GM12892 (cell line): ENCODE results near the gene KIAA0586.

Source experiments
- POLR2A ChIP-seq: IDR thresholded peaks from 2 replicates; pipeline ENCODE4 v1.6.1; 2011; ENCODE audit warnings: low read depth, low read length, control low read depth
- TAF1 ChIP-seq: IDR thresholded peaks from 2 replicates; pipeline ENCODE4 v1.6.1; 2011; ENCODE audit warnings: low read depth, mild to moderate bottlenecking, control low read depth, low read length, borderline replicate concordance

DNA sequence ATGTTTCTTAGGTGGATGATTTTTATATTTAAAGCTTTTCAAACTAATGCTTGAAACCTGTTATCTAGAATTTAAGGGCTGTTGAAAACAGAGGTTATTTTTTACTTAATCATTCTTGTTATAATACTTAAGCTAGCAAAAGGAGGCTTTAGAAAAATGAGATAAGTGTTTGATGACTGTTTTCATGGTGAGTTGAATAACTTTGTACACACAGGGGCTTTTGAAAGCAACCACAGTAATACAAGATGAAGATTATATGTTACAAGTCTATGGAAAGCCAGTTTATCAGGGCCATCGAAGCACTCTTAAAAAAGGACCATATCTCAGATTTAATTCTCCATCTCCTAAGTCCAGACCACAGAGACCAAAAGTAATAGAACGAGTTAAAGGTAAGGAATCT is 33.3 kb downstream of the KIAA0586 start:
- TF ChIP-seq TAF1: no peak
- no peak for TF ChIP-seq POLR2A
